NT2/D1 (cell line): ENCODE results near the gene SRSF3.

Experiments used
- SUZ12 ChIP-seq: IDR thresholded peaks from 2 replicates; pipeline ENCODE4 v1.6.1; 2011; ENCODE audit not compliant: insufficient read length, insufficient read depth; ENCODE audit errors: extremely low read depth
- YY1 ChIP-seq: IDR thresholded peaks from 2 replicates; pipeline ENCODE4 v1.6.1; 2011; ENCODE audit not compliant: insufficient read length, insufficient read depth
- ZNF274 ChIP-seq: IDR thresholded peaks from 2 replicates; pipeline ENCODE4 v1.6.1; 2011; ENCODE audit warnings: mild to moderate bottlenecking, low read depth, low read length

- TF ChIP-seq SUZ12: no peak
- TF ChIP-seq YY1: no peak
- TF ChIP-seq ZNF274: no peak
Measured at GRCh38 chr6:36574679-36575078, 19.5 kb upstream of the SRSF3 start.
